Medulla oblongata (tissue), 1 donor: ENCODE measurements around the gene GORAB.

Experiments used
- DNase-seq: peaks from one replicate; pipeline ENCODE4 v3.0.0-alpha.2; 2015; ENCODE audit errors: extremely low spot score

Gene GORAB

GRCh38 chr1:170537798-170538503 lies 6.0 kb downstream of the GORAB start:
- DNase-seq, result no peak

DNA sequence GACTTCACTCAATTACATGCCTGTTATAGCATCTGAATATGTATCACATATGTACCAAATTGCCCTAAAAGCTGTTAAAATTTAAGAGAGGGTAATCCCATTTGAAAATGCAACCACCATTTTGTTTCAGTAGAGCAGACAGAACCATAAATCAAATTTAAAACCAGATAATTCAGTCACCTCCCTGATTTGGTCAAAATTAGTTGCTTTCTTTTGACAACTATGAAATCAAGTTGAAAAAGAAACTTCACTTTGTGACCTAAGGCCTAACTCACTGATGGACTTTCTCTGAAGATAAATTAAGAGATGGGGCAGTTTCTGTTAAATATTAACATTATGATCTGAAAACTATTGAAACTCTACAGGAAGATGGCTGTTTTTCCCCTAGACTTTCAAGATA lies 6.7 kb downstream of the GORAB start:
- no peak for DNase-seq

DNA sequence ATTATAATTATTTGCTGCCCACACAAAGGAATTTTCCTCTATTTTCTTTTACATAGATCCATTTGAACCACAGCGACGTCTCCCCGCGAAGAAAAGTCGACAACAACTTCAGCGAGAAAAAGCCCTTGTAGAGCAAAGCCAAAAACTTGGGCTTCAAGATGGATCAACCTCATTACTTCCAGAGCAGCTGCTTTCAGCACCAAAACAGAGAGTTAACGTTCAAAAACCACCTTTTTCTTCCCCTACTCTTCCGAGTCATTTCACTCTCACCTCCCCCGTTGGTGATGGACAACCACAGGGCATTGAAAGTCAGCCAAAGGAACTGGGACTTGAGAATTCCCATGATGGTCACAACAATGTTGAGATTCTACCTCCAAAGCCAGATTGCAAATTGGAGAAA lies 7.2 kb downstream of the GORAB start:
- no peak for DNase-seq

GRCh38 chr1:170544624-170545023 lies 12.7 kb downstream of the GORAB start:
- no peak for DNase-seq

DNA sequence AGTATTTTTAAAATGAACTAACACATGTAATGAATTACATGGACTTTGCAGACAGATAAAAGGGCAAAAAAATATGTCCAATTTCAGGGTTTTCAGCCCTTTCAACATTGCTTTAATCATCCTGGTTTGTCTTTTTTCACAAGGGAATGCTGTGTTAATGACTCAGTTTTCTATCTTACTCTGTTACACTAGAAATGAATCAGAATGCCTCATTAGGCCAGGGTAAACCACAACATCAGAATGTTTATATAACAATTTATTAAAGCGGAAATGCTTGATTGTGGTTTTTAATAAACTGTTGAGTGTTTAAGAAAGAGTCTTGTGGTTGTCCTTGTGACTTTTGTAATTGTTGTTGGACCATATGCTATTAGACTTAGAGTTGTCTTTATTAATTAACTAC lies 13.5 kb downstream of the GORAB start:
- no peak for DNase-seq

- no peak for DNase-seq
Measured at GRCh38 chr1:170547255-170547654, 15.3 kb downstream of the GORAB start.

DNA sequence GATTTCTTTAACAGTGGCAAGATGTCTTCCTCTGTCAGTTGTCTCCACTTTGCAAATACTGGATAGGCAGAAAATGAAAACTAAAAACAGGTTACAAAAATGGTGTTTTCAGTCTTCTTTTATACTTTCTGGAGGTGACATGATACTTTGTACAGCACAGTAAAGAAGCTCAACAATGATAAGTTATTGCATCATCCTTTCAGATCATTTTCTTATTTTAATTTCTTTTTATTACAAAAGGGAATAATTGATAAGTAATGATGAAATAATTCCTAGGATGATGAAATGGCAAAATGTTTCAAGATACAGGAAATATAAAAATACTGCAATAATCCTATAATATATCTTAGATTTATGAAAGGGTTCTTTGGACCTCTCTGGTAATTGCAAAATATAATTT lies 16.5 kb downstream of the GORAB start:
- DNase-seq, result no peak

GRCh38 chr1:170555370-170555769 lies 23.4 kb downstream of the GORAB start:
- no peak for DNase-seq

DNA sequence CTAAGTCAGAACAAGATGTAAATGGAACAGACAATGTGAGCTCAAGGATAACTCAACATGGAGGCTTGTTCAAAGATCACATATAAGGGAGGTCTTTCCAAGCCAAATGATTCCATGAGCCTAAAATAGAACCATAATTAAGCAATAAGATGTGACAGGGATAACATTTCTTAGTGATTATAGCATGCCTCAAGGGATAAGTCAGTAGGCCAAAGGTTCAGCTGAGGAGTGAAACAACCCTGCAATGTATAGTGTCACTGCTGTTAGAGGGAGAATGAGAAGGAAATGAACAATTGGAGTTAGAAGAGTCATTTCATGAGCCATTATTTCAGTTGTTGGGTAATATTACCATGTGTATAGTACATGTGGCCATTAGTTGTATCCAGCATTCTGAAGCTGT lies 25.0 kb downstream of the GORAB start:
- DNase-seq, result no peak

GRCh38 chr1:170558731-170559130 lies 26.8 kb downstream of the GORAB start:
- no peak for DNase-seq

DNA sequence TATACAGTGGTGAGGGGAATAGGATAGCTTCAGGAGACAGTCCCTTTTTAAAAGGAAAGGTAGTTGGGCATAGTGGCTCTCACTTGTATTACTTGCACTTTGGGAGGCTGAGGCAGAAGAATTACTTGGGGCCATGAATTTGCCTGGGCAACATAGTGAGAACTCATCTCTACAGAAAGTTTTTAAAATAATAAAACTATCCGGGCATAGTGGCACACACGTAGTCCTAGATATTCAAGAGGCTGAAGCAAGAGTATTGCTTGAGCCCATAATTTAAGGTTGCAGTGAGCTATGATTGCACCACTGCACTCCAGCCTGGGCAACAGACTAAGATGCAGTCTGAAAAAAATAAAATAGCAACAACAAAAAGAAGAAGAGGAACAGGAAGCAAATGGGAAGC lies 27.2 kb downstream of the GORAB start:
- DNase-seq, result no peak

- no peak for DNase-seq
Measured at GRCh38 chr1:170560681-170561285, 28.8 kb downstream of the GORAB start.

GRCh38 chr1:170562646-170563338 lies 30.8 kb downstream of the GORAB start:
- peak; percentile 26 for DNase-seq

GRCh38 chr1:170567214-170567613 lies 35.2 kb downstream of the GORAB start:
- no peak for DNase-seq

- no peak for DNase-seq
Measured at GRCh38 chr1:170568197-170568596, 36.2 kb downstream of the GORAB start.

DNA sequence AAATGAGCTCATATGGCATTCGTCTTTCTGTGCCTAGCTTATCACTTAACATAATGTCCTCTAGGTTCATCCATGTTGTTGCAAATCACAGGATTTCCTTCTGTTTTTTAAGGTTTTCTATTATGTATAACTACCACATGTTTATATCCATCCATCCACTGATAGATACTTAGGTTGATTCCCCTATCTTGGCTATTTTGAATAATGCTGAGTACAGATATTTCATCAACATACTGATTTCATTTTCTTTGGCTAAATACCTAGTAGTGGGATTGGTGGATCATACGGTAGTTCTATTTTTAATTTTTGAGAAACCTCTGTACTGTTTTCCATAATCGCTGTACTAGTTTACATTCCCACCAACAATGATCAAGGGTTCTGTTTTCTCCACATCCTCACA lies 45.0 kb downstream of the GORAB start:
- no peak for DNase-seq

DNA sequence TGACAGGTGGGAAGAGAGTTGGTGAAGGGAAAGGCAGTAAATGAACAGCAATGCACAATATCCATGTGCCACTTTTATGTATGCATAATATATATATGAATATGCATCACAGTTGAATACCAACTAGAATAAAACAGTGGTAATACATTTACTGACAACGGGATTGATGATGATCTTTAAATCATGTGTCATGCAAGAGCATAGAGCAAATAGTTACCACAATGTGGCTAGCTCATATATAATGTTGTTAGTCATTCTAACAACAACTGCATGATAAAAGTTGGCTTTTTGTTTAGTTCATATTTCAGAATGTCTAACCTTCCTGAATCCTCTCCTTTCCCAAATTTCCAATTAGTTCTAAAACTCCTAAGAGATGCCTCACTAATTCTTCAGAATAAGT lies 46.4 kb downstream of the GORAB start:
- DNase-seq, result no peak

DNA sequence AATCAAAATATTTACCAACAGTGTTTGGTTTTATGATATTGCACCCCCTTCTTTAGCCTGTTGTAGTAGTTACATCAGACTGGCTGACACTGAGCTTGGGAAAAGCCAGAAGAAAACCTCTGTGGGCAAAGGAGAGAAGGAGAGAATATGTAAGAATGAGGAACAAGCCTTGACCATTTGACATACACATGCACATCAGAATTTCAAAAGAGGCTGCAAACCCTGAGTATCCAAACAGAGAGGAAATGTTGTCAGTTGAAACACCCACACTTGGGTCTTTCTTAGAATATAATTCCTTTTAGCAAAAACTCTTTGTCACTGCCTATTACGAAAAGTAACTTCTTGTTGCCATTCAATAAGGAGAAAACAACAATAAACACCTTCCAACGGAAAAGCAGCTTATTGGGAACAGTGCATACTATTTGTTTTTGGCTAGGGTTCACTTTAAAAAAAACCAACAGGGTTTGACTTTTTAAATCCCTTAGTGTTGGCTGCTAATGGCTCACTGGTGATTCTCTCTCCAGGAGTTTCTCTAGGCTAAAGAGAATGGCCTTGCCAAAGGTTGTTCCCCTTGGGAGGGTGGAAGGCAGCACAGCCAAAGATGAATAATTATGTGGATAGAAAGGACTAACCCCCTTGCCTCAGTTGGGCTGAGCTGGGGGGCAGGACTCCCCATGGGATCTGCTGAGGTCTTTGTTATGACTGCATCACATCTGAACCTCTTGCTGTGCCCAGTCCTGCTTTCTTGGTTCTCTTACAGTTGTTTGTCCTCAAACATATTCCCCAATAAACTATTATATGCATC lies 48.9 kb downstream of the GORAB start:
- peak; percentile 12 for DNase-seq

GRCh38 chr1:170583186-170583585 lies 51.2 kb downstream of the GORAB start:
- no peak for DNase-seq

DNA sequence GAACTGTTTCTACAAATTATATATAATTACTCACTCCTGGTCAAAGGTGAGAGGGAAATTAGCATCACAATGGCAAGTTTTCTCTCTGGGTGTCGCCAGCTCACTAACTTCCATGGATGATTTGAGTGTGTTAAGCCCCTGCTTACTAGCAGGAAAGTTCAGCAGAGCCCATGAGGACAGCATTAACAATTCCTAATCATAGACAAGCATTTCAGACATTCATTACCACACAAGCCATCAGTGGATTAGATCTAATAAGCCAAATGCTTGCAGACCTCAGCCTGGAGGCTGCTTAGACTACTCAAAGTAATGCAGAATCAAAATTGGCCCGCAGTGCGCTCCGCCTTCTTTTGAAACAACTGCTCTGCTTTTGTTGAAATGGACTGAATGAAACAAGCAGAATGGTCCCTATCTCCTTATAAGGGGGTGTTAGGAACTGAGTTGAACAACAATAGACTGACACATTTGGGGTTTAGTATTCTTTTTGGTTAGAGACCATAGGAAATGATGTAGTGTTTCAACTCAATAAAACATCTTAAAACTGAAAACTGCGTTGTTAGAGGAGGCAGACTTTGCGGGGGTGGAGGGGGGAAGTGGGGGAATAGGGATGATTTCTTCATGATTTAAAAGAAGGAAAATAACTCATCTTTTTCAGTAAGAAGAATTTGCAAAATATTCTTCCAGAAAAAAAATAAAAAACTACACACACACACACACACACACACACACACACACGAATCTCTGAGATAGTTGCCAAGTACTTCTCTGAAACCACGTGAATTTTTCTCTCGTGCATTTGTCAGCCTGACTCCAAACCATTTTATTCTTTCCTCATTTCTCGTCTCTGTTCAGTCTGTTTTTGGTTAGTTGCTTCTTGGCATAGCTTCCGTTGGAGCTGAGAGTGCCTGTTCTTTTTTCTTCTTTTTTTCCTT lies 54.6 kb downstream of the GORAB start:
- peak; percentile 48 for DNase-seq

DNA sequence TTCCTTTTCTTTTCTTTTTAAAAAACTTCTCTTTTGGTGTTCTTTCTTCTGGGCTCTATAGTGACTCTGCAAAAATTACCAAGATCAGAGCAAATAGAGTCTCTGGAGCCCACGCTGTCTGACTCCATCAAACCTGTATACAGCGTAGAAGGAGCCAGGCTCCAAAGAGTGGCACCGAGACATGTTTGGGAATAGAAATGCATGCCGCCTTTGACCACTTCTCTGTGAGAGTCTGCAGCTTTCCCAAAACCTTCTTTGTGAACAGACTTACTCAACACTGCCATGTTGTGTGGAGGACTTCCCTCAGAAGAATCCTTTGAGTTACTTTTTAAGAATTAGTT lies 55.3 kb downstream of the GORAB start:
- DNase-seq, result peak; percentile 40
